HCT116 (cell line): ENCODE results near the gene NDUFS3. TPM values are rescaled to one million over a fixed set of nuclear protein-coding genes. Genes with fewer than 3 reads are reported as not detected.

Experiments used
- ATAC-seq: fragments of 200-7000 bp; cut with Tn5 transposase; 2 replicates; pipeline ENCODE4 v1.9.1; 2020; ENCODE audit warnings: mild to moderate bottlenecking, moderate library complexity
- BruUV-seq: library from RNA; stranded (reverse); fragments of 400-500 nt; replicated peaks from 2 replicates; lab custom pipeline; 2021; lab: Mats Ljungman, UMichigan
- CTCF ChIA-PET: fragments of 300-600 bp; sonication (Branson Sonifier 250); formaldehyde crosslinking; loops from one replicate; lab custom pipeline; 2021; ENCODE audit warnings: antibody characterized with exemption; lab: Charles Lee
- POLR2A ChIA-PET: fragments of 300-600, 350-600 bp; sonication (Branson Sonifier 250); formaldehyde crosslinking; loops from one replicate; lab custom pipeline; 2021; ENCODE audit warnings: antibody characterized with exemption; lab: Charles Lee
- RAD21 ChIA-PET, 2 experiments: fragments of 300-600 bp; sonication (Branson Sonifier 250); formaldehyde crosslinking; loops; one replicate each; lab custom pipeline; 2023; ENCODE audit warnings: low total read pairs in 2 of 2; ENCODE audit not compliant: uncharacterized antibody in 2 of 2, unreplicated experiment in 2 of 2, low non-redundant PET in 1 of 2; lab: Charles Lee
- DNase-seq: peaks from one replicate; pipeline ENCODE4 v3.0.0-alpha.2; 2010; ENCODE audit warnings: low read depth, low spot score
- H2AFZ ChIP-seq: fragments of 200-600 bp; shearing (Covaris generic), sonication (generic); 2 replicates; pipeline ENCODE4 v1.6.1; 2017; ENCODE audit warnings: low read depth, mixed run types, mixed read lengths, antibody characterized with exemption, low read length; ENCODE audit not compliant: poor library complexity, severe bottlenecking
- H3K27ac ChIP-seq: 2 replicates; pipeline ENCODE4 v1.5.1; 2012; ENCODE audit warnings: low read depth, low read length
- H3K27me3 ChIP-seq: fragments of 200-600 bp; sonication (generic); 2 replicates; pipeline ENCODE4 v1.6.1; 2016; ENCODE audit warnings: mixed run types, low read length, mixed read lengths; ENCODE audit not compliant: insufficient read depth
- H3K36me3 ChIP-seq, 2 experiments: fragments of 200-500 bp in 1 of 2; fragments of 200-600 bp in 1 of 2; sonication (Bioruptor generic) in 1 of 2; sonication (generic) in 1 of 2; 2 replicates each; pipeline versions ENCODE4 v1.5.1 to v1.6.1; 2014 to 2016; ENCODE audit warnings: low read length in 2 of 2, inconsistent platforms in 1 of 2, mixed read lengths in 1 of 2, mixed run types in 1 of 2; ENCODE audit not compliant: insufficient read depth in 2 of 2, control insufficient read depth in 1 of 2
- H3K4me1 ChIP-seq, 2 experiments: fragments of 200-600 bp in 1 of 2; sonication (generic) in 1 of 2; 2 replicates each; pipeline versions ENCODE4 v1.5.1 to v1.6.1; 2012 to 2017; ENCODE audit warnings: low read length in 2 of 2, inconsistent platforms in 1 of 2, mild to moderate bottlenecking in 1 of 2, mixed read lengths in 1 of 2, mixed run types in 1 of 2, moderate library complexity in 1 of 2; ENCODE audit not compliant: insufficient read depth in 2 of 2, control insufficient read depth in 1 of 2
- H3K4me2 ChIP-seq: fragments of 200-600 bp; sonication (generic); 2 replicates; pipeline ENCODE4 v1.6.1; 2017; ENCODE audit warnings: mixed run types, low read length, mixed read lengths
- H3K4me3 ChIP-seq, 2 experiments: fragments of 200-600 bp in 1 of 2; sonication (generic) in 1 of 2; replicated peaks in 1 of 2; 2 replicates each; pipeline ENCODE4 v1.5.1; 2011 to 2016; ENCODE audit warnings: low read length in 2 of 2, control low read depth in 1 of 2, low read depth in 1 of 2, mild to moderate bottlenecking in 1 of 2, mixed read lengths in 1 of 2, mixed run types in 1 of 2
- H3K79me2 ChIP-seq: fragments of 200-600 bp; sonication (generic); 2 replicates; pipeline ENCODE4 v1.6.1; 2017; ENCODE audit warnings: mild to moderate bottlenecking, mixed run types, low read length, moderate library complexity, mixed read lengths; ENCODE audit not compliant: insufficient read depth
- H3K9ac ChIP-seq: fragments of 200-600 bp; sonication (generic); 2 replicates; pipeline ENCODE4 v1.6.1; 2016; ENCODE audit warnings: low read length, mixed read lengths
- H3K9me2 ChIP-seq: fragments of 200-600 bp; sonication (generic), shearing (Covaris generic); 2 replicates; pipeline ENCODE4 v1.6.1; 2017; ENCODE audit warnings: mixed run types, mild to moderate bottlenecking, moderate library complexity; ENCODE audit not compliant: insufficient read depth
- H3K9me3 ChIP-seq, 2 experiments: fragments of 200-500 bp in 1 of 2; fragments of 200-600 bp in 1 of 2; sonication (Bioruptor generic) in 1 of 2; sonication (generic) in 1 of 2; 2 replicates each; pipeline ENCODE4 v1.6.1; 2014 to 2017; ENCODE audit warnings: low read length in 2 of 2, mixed read lengths in 2 of 2, inconsistent platforms in 1 of 2, low read depth in 1 of 2, mild to moderate bottlenecking in 1 of 2, mixed run types in 1 of 2, moderate library complexity in 1 of 2; ENCODE audit not compliant: control insufficient read depth in 1 of 2, insufficient read depth in 1 of 2
- H4K20me1 ChIP-seq: fragments of 200-600 bp; sonication (generic), shearing (Covaris generic); 2 replicates; pipeline ENCODE4 v1.6.1; 2017; ENCODE audit warnings: mixed run types, mild to moderate bottlenecking, moderate library complexity; ENCODE audit not compliant: insufficient read depth
- CBX3 ChIP-seq: IDR thresholded peaks from 2 replicates; pipeline ENCODE4 v1.6.1; 2012; ENCODE audit warnings: low read depth
- EGR1 ChIP-seq: IDR thresholded peaks from 2 replicates; pipeline ENCODE4 v1.6.1; 2012; ENCODE audit warnings: low read depth
- EZH2 ChIP-seq: fragments of 200-600 bp; sonication (generic); IDR thresholded peaks from 2 replicates; pipeline ENCODE4 v1.6.1; 2017; ENCODE audit warnings: antibody characterized with exemption, mixed run types
- RAD21 ChIP-seq: IDR thresholded peaks from 2 replicates; pipeline ENCODE4 v1.6.1; 2012; ENCODE audit warnings: low read depth, mild to moderate bottlenecking
- REST ChIP-seq: IDR thresholded peaks from 2 replicates; pipeline ENCODE4 v1.6.1; 2012; ENCODE audit warnings: low read depth
- SIN3A ChIP-seq: IDR thresholded peaks from 2 replicates; pipeline ENCODE4 v1.6.1; 2012; ENCODE audit warnings: low read depth
- SP1 ChIP-seq: IDR thresholded peaks from 2 replicates; pipeline ENCODE4 v1.6.1; 2012; ENCODE audit warnings: low read depth
- ZNF274 ChIP-seq: fragments of 200-500 bp; sonication (Bioruptor generic); IDR thresholded peaks from 2 replicates; pipeline ENCODE4 v1.6.1; 2014; ENCODE audit warnings: mild to moderate bottlenecking, low read depth, low read length, inconsistent platforms
- intact Hi-C: fragments of 100-400 bp; cut with micrococcal nuclease; formaldehyde crosslinking; loops from 2 replicates; pipeline ENCODE4 v1.10.0; 2022
- total RNA-seq: library from RNA; stranded (reverse); gene quantifications from one replicate; pipeline ENCODE4 v1.2.1, GENCODE V29; 2021; ENCODE audit not compliant: unreplicated experiment

Gene NDUFS3
- total RNA-seq, 1 experiment from 2014 or later: 134 TPM

- Histone ChIP-seq H3K27ac (no peak overlapping the region), H3K27me3 (no peaks in the 10 kb centered on the region), H4K20me1 (peaks cover 26% of the 10 kb centered on the region; the same call in 1 of the 2 replicates), H3K4me3 (no peak overlapping the region), H3K36me3 (no peaks in the 10 kb centered on the region; a peak in 1 of 4 replicates), H3K9ac (no peak overlapping the region), H2AFZ (no peak overlapping the region), H3K9me3 (no peaks in the 10 kb centered on the region), H3K79me2 (peaks cover 100% of the 10 kb centered on the region)
- POLR2A ChIA-PET: interaction anchor here (1.4 kb wide), 1 partner anchor 15 kb away, joined by 3 read pairs; no protein-coding TSS in a partner anchor
- ATAC-seq (no peak), DNase-seq (no peak)
- CTCF ChIA-PET: no interaction called here
- BruUV-seq: no TSS peak
- RAD21 ChIA-PET: no interaction called here
- TF ChIP-seq CBX3 (no peak), RAD21 (no peak), EZH2 (no peak), SIN3A (no peak), REST (no peak), SP1 (no peak), EGR1 (no peak), ZNF274 (no peak)
- TF ChIP-seq, all 23 proteins: peak for 0
- peaks cover 14 to 26% of the 10 kb centered on the region in 2 experiments; a peak in 3 of 4 replicates for H3K4me1 ChIP-seq
- intact Hi-C loops: no loop called here
- no peaks in the 10 kb centered on the region for H3K9me2 ChIP-seq
- H3K4me2 ChIP-seq: no peak overlapping the region
Observed at GRCh38 chr11:47536915-47537314, 42.0 kb upstream of the NDUFS3 start.
